ENCODE measurements around the gene MAN2A2.

MAN2A2 gene

DNA sequence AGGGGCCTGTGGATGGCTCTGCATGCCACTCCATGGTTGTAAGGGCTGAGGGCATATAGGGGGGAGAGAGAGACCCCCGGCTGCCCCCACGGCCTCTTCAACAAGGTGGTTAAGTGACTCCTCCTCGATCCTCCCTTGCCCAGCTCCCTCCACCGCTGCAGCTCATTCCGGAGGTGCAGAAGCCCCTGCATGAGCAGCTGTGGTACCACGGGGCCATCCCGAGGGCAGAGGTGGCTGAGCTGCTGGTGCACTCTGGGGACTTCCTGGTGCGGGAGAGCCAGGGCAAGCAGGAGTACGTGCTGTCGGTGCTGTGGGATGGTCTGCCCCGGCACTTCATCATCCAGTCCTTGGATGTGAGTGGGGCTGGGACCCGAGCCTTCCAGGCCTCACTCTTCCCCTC lies 12.3 kb upstream of the MAN2A2 start:
- DNase-seq (ENCODE audit: low spot score), result no peak
- TF ChIP-seq, protein P1, sequence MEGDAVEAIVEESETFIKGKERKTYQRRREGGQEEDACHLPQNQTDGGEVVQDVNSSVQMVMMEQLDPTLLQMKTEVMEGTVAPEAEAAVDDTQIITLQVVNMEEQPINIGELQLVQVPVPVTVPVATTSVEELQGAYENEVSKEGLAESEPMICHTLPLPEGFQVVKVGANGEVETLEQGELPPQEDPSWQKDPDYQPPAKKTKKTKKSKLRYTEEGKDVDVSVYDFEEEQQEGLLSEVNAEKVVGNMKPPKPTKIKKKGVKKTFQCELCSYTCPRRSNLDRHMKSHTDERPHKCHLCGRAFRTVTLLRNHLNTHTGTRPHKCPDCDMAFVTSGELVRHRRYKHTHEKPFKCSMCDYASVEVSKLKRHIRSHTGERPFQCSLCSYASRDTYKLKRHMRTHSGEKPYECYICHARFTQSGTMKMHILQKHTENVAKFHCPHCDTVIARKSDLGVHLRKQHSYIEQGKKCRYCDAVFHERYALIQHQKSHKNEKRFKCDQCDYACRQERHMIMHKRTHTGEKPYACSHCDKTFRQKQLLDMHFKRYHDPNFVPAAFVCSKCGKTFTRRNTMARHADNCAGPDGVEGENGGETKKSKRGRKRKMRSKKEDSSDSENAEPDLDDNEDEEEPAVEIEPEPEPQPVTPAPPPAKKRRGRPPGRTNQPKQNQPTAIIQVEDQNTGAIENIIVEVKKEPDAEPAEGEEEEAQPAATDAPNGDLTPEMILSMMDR (IDR thresholded peaks at IDR 0.05; ENCODE audit: extremely low read depth, missing control alignments), result no peak

DNA sequence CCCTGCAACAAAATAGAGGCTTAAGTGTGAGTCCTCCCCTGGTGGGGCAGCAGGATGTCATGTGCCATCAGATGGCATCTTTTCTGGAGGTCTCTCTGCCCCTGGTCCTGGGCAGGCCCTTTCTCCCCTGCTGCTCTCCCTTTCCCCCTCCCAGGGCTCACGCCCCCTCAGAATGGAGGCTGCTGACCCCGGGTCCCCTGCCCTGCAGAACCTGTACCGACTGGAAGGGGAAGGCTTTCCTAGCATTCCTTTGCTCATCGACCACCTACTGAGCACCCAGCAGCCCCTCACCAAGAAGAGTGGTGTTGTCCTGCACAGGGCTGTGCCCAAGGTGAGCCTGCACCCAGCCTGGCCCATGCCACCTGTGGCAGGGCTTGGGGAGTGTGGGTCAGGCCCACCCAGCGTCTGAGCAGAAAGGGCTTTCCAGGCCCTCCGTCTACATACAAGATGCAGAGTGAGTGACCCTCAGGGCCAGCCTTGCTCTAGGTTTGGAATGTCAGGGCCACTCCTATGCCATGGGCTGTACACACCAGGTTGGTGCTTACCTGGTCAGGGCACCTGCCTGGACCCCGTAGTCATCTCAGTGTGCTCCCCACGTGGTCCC lies 11.7 kb upstream of the MAN2A2 start:
- no peak for DNase-seq (ENCODE audit: low spot score)
- TF ChIP-seq, protein P1 (IDR thresholded peaks at IDR 0.05; ENCODE audit: extremely low read depth, missing control alignments), result no peak

DNA sequence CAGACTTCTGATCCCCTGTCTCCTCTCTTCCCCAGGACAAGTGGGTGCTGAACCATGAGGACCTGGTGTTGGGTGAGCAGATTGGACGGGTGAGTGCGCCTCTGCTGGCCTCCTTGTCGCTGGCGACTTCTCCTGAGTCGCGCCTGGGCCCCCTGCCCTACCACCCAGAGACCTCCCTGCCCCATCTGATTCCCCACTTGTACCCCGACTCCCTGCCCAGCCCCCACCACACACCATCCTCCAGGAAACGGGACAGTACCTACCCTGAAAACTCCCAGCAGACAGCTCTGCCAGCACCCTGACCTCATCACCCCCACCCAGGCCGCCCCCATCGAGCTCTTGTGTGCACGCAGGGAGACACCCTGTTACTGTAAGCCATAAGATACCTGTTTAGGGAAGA lies 11.1 kb upstream of the MAN2A2 start:
- DNase-seq (ENCODE audit: low spot score), result no peak
- TF ChIP-seq, protein P1 (IDR thresholded peaks at IDR 0.05; ENCODE audit: extremely low read depth, missing control alignments), result no peak

DNA sequence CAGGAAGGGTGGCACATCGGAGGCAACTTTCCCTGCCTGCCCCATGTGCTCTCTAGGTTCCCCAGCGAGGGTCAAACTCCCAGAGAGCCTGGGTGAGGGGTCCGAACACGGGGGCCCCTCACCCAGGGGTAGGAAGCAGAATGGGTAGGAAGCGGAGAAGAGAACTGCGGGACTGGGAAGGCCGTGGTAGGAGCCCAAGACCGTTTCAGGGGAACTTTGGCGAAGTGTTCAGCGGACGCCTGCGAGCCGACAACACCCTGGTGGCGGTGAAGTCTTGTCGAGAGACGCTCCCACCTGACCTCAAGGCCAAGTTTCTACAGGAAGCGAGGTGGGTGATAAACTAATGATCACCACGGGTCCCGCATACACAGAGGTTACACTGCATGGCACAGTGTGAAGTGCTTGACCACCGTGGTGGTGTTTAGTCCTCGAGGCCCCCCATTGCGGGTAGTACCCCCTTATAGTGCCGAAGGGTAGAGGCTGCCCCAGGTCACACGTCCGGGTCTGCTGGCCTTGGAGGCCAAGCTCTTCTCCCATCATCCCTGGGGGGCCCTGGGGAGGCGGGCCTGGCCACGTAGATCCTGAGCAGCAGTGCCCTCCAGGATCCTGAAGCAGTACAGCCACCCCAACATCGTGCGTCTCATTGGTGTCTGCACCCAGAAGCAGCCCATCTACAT lies 10.5 kb upstream of the MAN2A2 start:
- no peak for DNase-seq (ENCODE audit: low spot score)
- TF ChIP-seq, protein P1 (IDR thresholded peaks at IDR 0.05; ENCODE audit: extremely low read depth, missing control alignments), result no peak

DNA sequence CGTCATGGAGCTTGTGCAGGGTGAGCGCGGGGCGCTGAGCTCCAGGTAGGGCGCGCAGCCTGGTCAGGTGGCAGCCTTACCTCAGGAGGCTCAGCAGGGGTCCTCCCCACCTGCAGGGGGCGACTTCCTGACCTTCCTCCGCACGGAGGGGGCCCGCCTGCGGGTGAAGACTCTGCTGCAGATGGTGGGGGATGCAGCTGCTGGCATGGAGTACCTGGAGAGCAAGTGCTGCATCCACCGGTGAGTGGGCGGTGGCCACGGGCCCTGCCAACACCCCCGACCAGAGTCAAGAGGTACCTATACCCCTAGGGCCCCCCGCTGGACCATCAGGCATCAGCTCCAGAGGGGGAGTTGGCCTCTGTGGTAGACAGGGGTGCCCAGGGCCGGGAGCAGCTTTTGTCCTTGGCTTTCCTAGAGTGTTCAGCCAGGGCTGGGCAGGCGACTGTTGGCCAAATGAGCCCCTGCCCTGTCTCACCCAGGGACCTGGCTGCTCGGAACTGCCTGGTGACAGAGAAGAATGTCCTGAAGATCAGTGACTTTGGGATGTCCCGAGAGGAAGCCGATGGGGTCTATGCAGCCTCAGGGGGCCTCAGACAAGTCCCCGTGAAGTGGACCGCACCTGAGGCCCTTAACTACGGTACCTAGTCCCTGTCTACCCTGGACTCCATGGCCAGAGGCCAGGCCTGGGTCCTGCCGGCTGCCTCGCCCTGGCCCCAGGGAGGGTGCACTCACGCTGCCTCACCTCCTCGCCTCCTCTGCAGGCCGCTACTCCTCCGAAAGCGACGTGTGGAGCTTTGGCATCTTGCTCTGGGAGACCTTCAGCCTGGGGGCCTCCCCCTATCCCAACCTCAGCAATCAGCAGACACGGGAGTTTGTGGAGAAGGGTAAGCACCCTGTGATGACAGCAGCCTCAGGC lies 9.7 kb upstream of the MAN2A2 start:
- no peak for DNase-seq (ENCODE audit: low spot score)
- TF ChIP-seq, protein P1 (IDR thresholded peaks at IDR 0.05; ENCODE audit: extremely low read depth, missing control alignments), result no peak

DNA sequence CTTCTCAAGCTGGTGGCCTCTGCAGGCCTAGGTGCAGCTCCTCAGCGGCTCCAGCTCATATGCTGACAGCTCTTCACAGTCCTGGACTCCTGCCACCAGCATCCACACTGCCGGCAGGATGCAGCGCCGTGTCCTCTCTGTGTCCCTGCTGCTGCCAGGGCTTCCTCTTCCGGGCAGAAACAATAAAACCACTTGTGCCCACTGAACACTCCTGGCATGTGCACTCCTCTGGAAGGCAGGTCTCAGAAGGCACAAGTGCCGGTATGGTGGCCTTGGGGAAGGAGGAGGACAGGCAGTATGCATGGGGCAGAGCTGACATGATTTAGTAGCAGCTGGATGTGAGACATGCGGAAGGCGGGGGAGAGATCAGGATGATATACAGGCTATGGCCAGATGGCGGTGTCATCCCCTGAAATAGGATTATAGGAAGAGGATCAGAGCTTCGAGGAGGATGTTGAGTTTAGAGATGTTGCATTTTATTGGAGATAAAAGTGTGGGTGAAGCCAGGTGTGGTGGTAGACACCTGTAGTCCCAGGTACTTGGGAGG lies 7.5 kb upstream of the MAN2A2 start:
- DNase-seq (ENCODE audit: low spot score), result no peak
- TF ChIP-seq, protein P1 (IDR thresholded peaks at IDR 0.05; ENCODE audit: extremely low read depth, missing control alignments), result no peak

DNA sequence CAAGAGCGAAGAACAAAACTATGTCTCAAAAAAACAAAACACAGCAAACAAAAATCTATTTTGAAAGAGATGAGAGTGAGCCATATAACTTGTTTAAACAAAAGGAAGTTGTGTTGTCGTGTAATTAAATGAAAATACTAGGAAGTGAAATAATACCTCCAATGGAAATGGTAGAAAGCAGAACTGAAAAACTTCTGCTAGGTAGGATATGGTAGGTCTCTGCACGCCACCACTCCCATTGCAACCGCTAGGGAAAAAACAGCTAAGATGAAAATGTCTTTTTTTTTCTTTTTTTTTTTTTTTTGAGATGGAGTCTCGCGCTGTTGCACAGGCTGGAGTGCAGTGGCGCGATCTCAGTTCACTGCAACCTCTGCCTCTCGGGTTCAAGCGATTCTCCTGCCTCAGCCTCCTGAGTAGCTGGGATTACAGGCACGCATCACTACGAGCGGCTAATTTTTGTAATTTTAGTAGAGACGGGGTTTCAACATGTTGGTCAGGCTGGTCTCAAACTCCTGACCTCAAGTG lies 5.9 kb upstream of the MAN2A2 start:
- DNase-seq (ENCODE audit: low spot score), result peak; percentile 83

All from GM20000 (cell line).